ENCODE data around the gene CROCC2.

The CROCC2 gene

GRCh38 chr2:240875228-240876034, 30.7 kb upstream of the CROCC2 start:
- DNase-seq (ENCODE audit: low read depth), result no peak

DNA sequence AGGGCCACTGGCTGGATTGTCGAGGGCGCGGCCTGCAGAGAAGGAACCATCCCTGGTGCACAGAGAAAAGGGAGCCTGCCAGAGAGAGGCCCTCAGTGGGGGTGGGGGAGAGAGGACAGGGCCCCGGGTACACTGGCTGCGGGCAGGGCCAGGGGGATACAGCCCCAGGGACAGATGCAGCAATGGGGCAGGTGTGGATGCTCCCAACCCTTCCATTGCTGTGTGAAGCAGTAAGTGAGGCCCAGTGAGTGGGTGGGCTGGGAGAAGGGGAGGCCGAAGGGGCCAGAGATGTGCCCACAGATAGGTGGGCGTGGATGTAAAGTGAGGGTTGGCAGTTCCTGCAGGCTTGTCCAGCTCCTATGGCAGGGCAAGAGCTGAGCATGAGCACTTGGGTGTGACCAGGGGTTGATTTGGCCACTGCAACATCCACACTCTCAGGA, 30.1 kb upstream of the CROCC2 start:
- DNase-seq (ENCODE audit: low read depth), result no peak

GRCh38 chr2:240876475-240877251, 29.5 kb upstream of the CROCC2 start:
- DNase-seq (ENCODE audit: low read depth), result no peak

- no peak for DNase-seq (ENCODE audit: low read depth)
Measured at GRCh38 chr2:240877460-240878340, 28.4 kb upstream of the CROCC2 start.

GRCh38 chr2:240878341-240878936, 27.7 kb upstream of the CROCC2 start:
- no peak for DNase-seq (ENCODE audit: low read depth)

DNA sequence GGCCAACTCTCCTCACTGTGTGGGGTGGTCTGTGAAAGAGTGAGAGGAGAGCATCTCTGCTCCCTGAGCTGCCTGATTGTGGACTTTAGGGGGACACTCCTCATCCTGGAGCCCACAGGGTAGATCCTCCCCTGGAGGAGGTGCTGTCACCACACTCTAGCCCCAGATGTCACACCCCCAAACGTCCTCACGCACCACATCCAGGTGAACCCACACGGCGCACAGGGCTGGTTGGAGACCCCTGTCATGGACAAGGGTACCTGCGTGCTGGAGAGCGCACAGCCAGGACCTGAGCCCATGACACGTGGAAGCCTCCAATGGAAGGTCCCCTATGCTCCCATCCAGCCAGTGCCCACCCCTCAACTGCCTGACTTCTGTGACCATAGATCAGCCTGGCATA, 27.0 kb upstream of the CROCC2 start:
- DNase-seq (ENCODE audit: low read depth), result no peak

DNA sequence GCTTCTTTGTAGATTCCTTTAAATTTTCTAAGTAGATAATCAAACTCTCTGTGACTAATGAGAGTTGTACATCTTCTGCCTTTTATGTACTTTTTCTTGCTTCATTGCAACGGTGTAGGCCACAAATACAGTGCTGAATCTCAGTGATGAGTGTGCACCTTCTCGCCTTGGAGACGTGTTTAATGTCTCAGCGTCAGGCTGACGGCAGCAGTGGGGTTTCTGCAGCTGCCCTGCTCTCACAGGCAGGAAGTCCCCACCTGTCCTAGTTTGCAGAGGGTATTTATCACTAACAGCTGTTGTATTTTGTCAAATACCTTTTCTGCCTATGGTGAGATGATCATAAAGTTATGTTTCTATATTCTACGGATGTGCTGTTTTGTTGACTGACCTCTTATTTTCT, 24.2 kb upstream of the CROCC2 start:
- DNase-seq (ENCODE audit: low read depth), result no peak

- no peak for DNase-seq (ENCODE audit: low read depth)
Measured at GRCh38 chr2:240884221-240884620, 21.9 kb upstream of the CROCC2 start.

- DNase-seq (ENCODE audit: low read depth), result no peak
Measured at GRCh38 chr2:240884745-240885144, 21.4 kb upstream of the CROCC2 start.

- DNase-seq (ENCODE audit: low read depth), result no peak
Measured at GRCh38 chr2:240885566-240885965, 20.6 kb upstream of the CROCC2 start.

DNA sequence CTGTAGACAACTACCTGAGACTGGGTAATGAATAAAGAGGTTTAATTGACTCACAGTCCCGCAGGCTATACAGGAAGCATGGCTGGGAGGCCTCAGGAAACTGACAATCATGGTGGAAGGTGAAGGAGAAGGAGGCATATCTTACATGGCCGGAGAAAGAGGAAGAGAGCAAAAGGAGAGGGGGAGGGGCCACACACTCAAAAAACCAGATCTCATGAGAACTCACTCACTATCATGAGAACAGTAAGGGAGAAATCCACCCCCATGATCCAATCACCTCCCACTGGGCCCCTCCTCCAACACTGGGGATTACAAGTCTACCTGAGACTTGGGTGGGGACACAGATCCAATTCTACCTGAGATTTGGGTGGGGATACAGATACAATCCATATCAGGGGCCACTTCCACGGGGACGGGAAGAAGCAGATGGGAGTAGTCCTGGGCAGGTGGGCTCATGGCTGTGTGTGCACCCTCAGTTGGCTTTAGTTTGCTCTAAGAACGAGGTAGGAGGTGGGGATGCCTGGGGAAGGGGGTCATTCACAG, 20.0 kb upstream of the CROCC2 start:
- DNase-seq (ENCODE audit: low read depth), result no peak

GRCh38 chr2:240886678-240887609, 19.2 kb upstream of the CROCC2 start:
- DNase-seq (ENCODE audit: low read depth), result no peak

DNA sequence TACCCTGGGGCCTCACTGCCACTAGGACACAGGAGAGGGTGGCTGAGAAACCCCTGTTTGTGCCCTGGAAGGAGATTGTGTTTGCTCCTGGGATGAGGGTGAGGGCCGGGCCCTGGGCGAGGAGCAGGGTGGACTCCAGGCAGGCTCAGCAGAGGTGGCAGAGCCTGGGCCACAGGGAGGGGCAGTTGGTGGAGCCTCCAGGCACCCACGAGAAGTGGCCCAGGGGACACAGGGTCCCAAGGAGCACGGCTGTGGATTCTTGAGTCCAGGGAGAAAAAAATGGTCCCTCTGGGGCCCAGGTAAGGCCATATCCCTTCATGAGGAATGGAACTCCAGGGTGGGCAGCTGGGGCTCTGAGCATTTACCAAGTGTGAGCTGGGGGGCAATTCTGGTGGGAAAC, 18.5 kb upstream of the CROCC2 start:
- no peak for DNase-seq (ENCODE audit: low read depth)

DNA sequence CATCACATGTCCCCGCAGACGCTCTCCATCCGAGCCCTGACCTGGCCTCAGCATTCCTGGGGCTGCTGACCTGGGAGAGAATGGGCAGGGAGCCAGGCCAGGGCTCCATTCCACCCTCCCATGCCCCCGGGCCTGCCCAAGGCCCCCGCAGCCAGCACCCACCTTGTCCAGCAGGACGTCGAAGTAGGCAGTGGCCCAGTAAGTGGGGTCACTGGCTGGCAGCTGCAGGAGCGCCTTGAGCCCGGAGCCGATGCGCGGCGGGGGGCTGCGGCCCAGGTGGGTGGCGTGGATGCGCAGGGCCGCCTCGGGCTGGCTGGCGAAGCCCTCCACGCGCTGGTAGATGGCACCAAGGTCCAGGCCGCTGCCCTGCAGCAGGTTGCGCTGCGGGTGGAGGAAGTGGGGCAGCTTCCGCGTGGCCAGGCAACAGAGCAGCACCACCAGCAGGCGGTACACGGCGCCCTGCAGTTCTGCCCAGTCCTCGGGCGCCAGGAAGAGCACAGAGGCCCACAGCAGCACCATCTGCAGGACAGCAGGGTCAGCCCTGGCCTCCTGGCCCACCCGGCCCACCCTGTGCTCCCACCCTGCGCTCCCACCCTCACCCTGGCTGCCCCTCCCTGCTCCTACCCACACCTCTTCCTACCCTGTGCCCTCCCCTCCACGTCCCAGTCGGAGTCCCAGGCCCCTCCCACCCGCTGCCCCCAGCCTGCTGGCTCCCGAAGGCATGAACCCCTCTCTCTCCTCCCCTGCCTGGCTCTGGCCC, 17.8 kb upstream of the CROCC2 start:
- no peak for DNase-seq (ENCODE audit: low read depth)

DNA sequence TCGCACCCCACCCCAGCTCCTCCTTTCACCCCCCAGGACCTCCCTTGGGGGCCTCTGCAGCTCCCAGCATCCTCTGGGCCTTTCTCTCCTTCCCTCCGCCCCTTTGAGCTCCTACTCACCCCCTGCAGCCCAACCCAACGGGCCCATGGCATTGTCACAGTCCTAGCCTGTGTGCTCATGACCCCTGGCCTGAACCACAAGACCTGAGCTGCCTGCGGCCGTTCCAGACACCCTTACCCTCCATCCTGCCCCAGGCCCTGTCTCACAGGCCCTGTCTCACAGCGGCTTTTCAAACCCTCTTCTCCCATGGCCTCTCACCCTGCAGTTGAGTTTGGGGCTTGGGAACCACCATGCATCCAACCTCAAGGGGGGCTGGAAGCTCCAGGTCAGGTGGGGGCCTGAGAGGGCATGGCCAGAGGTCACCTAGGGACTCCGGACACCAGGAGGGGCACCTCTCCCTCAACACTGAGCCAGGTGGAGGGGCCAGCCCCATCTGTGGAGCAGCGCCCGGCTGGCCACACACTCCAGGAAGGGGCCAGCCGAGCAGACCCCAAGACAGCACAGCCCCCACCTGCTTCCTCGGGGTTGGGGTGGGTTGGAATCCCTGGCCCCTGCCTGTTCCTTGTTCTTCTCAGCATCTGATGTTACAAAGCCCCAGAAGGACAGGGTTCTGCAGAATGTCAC, 17.1 kb upstream of the CROCC2 start:
- DNase-seq (ENCODE audit: low read depth), result no peak

GRCh38 chr2:240889601-240890560, 16.3 kb upstream of the CROCC2 start:
- DNase-seq (ENCODE audit: low read depth), result no peak

DNA sequence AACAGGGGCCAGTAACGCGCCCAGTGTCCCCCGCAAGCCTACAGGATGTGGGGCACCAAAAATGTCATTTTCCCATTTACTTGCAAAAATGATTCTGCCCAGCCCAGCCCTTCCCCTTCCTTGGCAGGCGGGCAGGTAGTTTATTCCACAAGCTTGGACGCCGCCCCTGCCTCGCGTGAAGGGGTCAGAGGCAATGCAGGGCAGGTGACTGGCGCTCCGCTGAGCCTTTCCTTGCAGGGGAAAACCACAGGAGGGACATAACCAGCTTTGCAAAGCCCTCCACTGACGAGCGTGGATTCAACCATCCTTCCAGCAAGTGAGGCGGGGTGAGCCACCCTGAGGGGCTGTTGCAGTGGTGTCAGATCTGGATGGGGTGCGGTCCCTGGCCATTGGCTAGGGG, 15.4 kb upstream of the CROCC2 start:
- no peak for DNase-seq (ENCODE audit: low read depth)
